ENCODE measurements around the gene ALG9. TPM values are rescaled to one million over a fixed set of nuclear protein-coding genes. Genes with fewer than 3 reads are reported as not detected.

The ALG9 gene
- total and polyA plus RNA-seq, 2 donors (not counting 1 experiment from before 2014, with no cell fraction given) = 30.9 to 43.8 TPM

DNA sequence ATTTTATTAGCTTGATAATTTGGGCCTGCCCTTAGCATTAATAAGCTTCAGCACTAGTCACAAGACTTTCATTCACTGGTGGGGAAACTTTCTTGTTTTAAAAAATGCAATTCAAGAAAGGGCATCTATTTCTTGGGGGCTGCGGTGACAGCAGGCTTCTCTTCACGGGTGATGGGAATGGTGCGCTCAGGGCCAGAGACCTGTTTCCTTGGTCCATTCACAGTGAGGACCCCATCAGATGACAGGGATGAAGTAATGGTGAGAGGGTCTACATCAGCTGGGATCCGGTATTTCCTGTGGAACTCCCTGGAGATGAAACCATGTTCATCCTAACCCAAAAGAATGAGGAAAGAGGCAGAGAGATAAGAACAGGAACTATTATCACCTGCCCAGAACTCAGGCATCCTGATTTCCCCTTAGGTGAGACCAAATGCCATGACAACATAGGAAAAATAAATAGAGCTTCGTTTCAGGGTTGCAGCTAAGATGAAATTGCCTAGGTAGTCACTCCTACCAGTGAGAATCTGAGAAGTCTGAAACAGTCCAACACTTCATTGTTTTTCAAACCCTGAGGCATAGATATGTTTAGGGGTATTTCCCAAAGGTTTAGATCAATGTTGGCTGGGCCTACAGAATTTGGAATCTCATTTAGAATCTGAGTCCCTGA is 37.4 kb upstream of the ALG9 start:
- no peaks in the 10 kb centered on the region for H3K9me3 ChIP-seq (ENCODE audit: control insufficient read depth, insufficient read depth, low read depth, low read length)
- no peak for TF ChIP-seq EZH2 (IDR thresholded peaks at IDR 0.05; ENCODE audit: low read length, missing control alignments)
- TF ChIP-seq, protein P1, sequence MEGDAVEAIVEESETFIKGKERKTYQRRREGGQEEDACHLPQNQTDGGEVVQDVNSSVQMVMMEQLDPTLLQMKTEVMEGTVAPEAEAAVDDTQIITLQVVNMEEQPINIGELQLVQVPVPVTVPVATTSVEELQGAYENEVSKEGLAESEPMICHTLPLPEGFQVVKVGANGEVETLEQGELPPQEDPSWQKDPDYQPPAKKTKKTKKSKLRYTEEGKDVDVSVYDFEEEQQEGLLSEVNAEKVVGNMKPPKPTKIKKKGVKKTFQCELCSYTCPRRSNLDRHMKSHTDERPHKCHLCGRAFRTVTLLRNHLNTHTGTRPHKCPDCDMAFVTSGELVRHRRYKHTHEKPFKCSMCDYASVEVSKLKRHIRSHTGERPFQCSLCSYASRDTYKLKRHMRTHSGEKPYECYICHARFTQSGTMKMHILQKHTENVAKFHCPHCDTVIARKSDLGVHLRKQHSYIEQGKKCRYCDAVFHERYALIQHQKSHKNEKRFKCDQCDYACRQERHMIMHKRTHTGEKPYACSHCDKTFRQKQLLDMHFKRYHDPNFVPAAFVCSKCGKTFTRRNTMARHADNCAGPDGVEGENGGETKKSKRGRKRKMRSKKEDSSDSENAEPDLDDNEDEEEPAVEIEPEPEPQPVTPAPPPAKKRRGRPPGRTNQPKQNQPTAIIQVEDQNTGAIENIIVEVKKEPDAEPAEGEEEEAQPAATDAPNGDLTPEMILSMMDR (conservative IDR thresholded peaks at IDR 0.05 in 1 of 2, IDR thresholded peaks at IDR 0.05 in 1 of 2; ENCODE audit: low read depth in 1 of 2, low read length in 2 of 2) = no peak
- no peaks in the 10 kb centered on the region for H3K27me3 ChIP-seq (ENCODE audit: control insufficient read depth, insufficient read depth, low read length)
- peaks cover 11% of the 10 kb centered on the region for H3K4me1 ChIP-seq (ENCODE audit: control insufficient read depth, extremely low read depth, insufficient read depth, low read length)
- no peaks in the 10 kb centered on the region for H3K79me2 ChIP-seq (ENCODE audit: control insufficient read depth, insufficient read depth, low read length)
- no peak overlapping the region for H3K27ac ChIP-seq (ENCODE audit: insufficient read depth, low read length)
- H2AFZ ChIP-seq (ENCODE audit: low read length) = no peak overlapping the region
- no peak overlapping the region for H3K4me3 ChIP-seq (replicated peaks in 1 of 4; ENCODE audit: control extremely low read depth in 1 of 4, insufficient read depth in 1 of 4, low read depth in 3 of 4, low read length in 4 of 4)
- H4K20me1 ChIP-seq (ENCODE audit: control insufficient read depth, extremely low read depth, insufficient read depth, low read length) = no peaks in the 10 kb centered on the region
- H3K9ac ChIP-seq (ENCODE audit: insufficient read depth, low read length) = no peak overlapping the region
- DNase-seq (ENCODE audit: low read depth in 2 of 2) = no peak
- no peaks in the 10 kb centered on the region for H3K36me3 ChIP-seq (ENCODE audit: control insufficient read depth, insufficient read depth, low read length)
- no peak overlapping the region for H3K4me2 ChIP-seq (ENCODE audit: extremely low read depth, insufficient read depth, low read length)

DNA sequence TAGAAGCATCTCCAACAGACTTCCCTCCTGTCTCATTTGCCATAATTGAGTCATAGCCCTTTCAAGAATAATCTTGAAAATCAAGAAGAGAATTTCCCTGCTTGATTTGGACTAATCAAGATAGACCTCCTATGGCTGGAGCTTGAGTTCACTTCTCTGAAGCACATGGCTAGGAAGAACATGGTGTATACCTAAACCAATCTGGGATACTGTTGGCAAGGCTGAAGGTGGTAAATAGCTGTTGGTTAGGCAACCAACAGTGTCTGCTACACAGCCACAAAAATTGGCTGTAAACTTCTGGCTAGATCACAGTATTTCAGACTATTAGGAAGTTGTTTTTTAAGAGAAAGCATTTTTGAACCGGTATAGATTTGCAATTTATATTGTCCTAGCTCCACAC is 35.3 kb upstream of the ALG9 start:
- no peak overlapping the region for H3K4me2 ChIP-seq (ENCODE audit: extremely low read depth, insufficient read depth, low read length)
- peaks cover 2% of the 10 kb centered on the region for H3K4me1 ChIP-seq (ENCODE audit: control insufficient read depth, extremely low read depth, insufficient read depth, low read length)
- no peak overlapping the region for H3K4me3 ChIP-seq (replicated peaks in 1 of 4; ENCODE audit: control extremely low read depth in 1 of 4, insufficient read depth in 1 of 4, low read depth in 3 of 4, low read length in 4 of 4)
- TF ChIP-seq EZH2 (IDR thresholded peaks at IDR 0.05; ENCODE audit: low read length, missing control alignments) = no peak
- TF ChIP-seq, protein P1 (conservative IDR thresholded peaks at IDR 0.05 in 1 of 2, IDR thresholded peaks at IDR 0.05 in 1 of 2; ENCODE audit: low read depth in 1 of 2, low read length in 2 of 2) = no peak
- no peaks in the 10 kb centered on the region for H3K9me3 ChIP-seq (ENCODE audit: control insufficient read depth, insufficient read depth, low read depth, low read length)
- no peaks in the 10 kb centered on the region for H3K79me2 ChIP-seq (ENCODE audit: control insufficient read depth, insufficient read depth, low read length)
- no peaks in the 10 kb centered on the region for H3K36me3 ChIP-seq (ENCODE audit: control insufficient read depth, insufficient read depth, low read length)
- DNase-seq (ENCODE audit: low read depth in 2 of 2) = no peak
- no peaks in the 10 kb centered on the region for H4K20me1 ChIP-seq (ENCODE audit: control insufficient read depth, extremely low read depth, insufficient read depth, low read length)
- H2AFZ ChIP-seq (ENCODE audit: low read length) = no peak overlapping the region
- H3K27me3 ChIP-seq (ENCODE audit: control insufficient read depth, insufficient read depth, low read length) = no peaks in the 10 kb centered on the region
- no peak overlapping the region for H3K27ac ChIP-seq (ENCODE audit: insufficient read depth, low read length)
- H3K9ac ChIP-seq (ENCODE audit: insufficient read depth, low read length) = no peak overlapping the region

DNA sequence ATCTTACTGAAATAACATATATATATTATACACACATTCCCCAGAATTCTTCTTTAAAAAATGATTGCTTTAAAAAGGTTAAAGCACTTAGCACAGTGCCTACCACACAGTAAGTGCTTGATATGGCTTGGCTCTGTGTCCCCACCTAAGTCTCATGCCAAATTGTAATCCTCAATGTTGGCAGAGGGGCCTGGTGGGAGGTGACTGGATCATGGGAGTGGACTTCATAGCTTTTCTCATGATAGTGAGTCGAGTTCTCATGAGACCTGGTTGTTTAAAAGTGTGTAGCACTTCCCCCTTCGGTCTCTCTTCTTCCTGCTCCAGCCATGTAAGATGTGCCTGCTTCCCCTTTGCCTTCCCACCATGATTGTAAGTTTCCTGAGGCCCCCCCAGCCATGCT is 34.0 kb upstream of the ALG9 start:
- H3K27me3 ChIP-seq (ENCODE audit: control insufficient read depth, insufficient read depth, low read length) = no peaks in the 10 kb centered on the region
- no peak overlapping the region for H3K4me3 ChIP-seq (replicated peaks in 1 of 4; ENCODE audit: control extremely low read depth in 1 of 4, insufficient read depth in 1 of 4, low read depth in 3 of 4, low read length in 4 of 4)
- H3K9ac ChIP-seq (ENCODE audit: insufficient read depth, low read length) = no peak overlapping the region
- no peaks in the 10 kb centered on the region for H3K36me3 ChIP-seq (ENCODE audit: control insufficient read depth, insufficient read depth, low read length)
- no peaks in the 10 kb centered on the region for H4K20me1 ChIP-seq (ENCODE audit: control insufficient read depth, extremely low read depth, insufficient read depth, low read length)
- H2AFZ ChIP-seq (ENCODE audit: low read length) = no peak overlapping the region
- no peaks in the 10 kb centered on the region for H3K4me1 ChIP-seq (ENCODE audit: control insufficient read depth, extremely low read depth, insufficient read depth, low read length)
- TF ChIP-seq, protein P1 (conservative IDR thresholded peaks at IDR 0.05 in 1 of 2, IDR thresholded peaks at IDR 0.05 in 1 of 2; ENCODE audit: low read depth in 1 of 2, low read length in 2 of 2) = no peak
- no peak for TF ChIP-seq EZH2 (IDR thresholded peaks at IDR 0.05; ENCODE audit: low read length, missing control alignments)
- H3K4me2 ChIP-seq (ENCODE audit: extremely low read depth, insufficient read depth, low read length) = no peak overlapping the region
- H3K79me2 ChIP-seq (ENCODE audit: control insufficient read depth, insufficient read depth, low read length) = no peaks in the 10 kb centered on the region
- H3K9me3 ChIP-seq (ENCODE audit: control insufficient read depth, insufficient read depth, low read depth, low read length) = no peaks in the 10 kb centered on the region
- DNase-seq (ENCODE audit: low read depth in 2 of 2) = no peak
- H3K27ac ChIP-seq (ENCODE audit: insufficient read depth, low read length) = no peak overlapping the region
